H1 (cell line): ENCODE data around the gene TIAM2. TPM values are rescaled to one million over a fixed set of nuclear protein-coding genes. Genes with fewer than 3 reads are reported as not detected.

Experiments used
- CTCF ChIA-PET: fragments of 300-600 bp; sonication (Branson Sonifier 250); formaldehyde crosslinking; loops from one replicate; lab custom pipeline; 2021; ENCODE audit not compliant: partially characterized antibody; lab: Charles Lee
- POLR2A ChIA-PET: fragments of 300-600 bp; sonication (Branson Sonifier 250); formaldehyde crosslinking; loops from one replicate; lab custom pipeline; 2021; ENCODE audit warnings: inconsistent platforms; ENCODE audit not compliant: partially characterized antibody; lab: Charles Lee
- DNase-seq, 2 experiments: peaks; one replicate each; pipeline versions ENCODE4 v3.0.0 to v3.0.0-alpha.2; 2010 to 2022; ENCODE audit warnings: low spot score in 2 of 2, low read depth in 1 of 2, mixed read lengths in 1 of 2
- FAIRE-seq: peaks from 2 replicates; lab custom pipeline; 2011; peaks lifted over from hg19 to GRCh38; lab: Jason Lieb, UNC
- H2AFZ ChIP-seq: 2 replicates; pipeline ENCODE4 v1.8.1; 2012; ENCODE audit warnings: low read length, inconsistent platforms
- H2AK5ac ChIP-seq: 2 replicates; pipeline ENCODE4 v1.6.1; 2013; ENCODE audit warnings: low read depth, low read length
- H2BK120ac ChIP-seq: replicated peaks from 2 replicates; pipeline ENCODE3; 2013; ENCODE audit warnings: low read depth, low read length, inconsistent platforms
- H2BK12ac ChIP-seq: 2 replicates; pipeline ENCODE4 v1.6.1; 2013; ENCODE audit warnings: low read depth, low read length
- H2BK15ac ChIP-seq: 2 replicates; pipeline ENCODE4 v1.6.1; 2013; ENCODE audit warnings: low read length
- H2BK20ac ChIP-seq: 2 replicates; pipeline ENCODE4 v1.6.1; 2013; ENCODE audit warnings: low read length
- H2BK5ac ChIP-seq: 2 replicates; pipeline ENCODE4 v1.6.1; 2013; ENCODE audit warnings: low read depth, low read length
- H3K14ac ChIP-seq: 2 replicates; pipeline ENCODE4 v1.6.1; 2013; ENCODE audit warnings: inconsistent platforms; ENCODE audit not compliant: insufficient read length
- H3K18ac ChIP-seq: 2 replicates; pipeline ENCODE4 v1.6.1; 2013; ENCODE audit warnings: low read length; ENCODE audit errors: extremely low read depth
- H3K23ac ChIP-seq: 2 replicates; pipeline ENCODE4 v1.6.1; 2013; ENCODE audit warnings: inconsistent platforms; ENCODE audit not compliant: insufficient read length
- H3K23me2 ChIP-seq: 2 replicates; pipeline ENCODE4 v1.6.1; 2013; ENCODE audit warnings: low read depth, low read length
- H3K27ac ChIP-seq: 2 replicates; pipeline ENCODE4 v1.6.1; 2011; ENCODE audit warnings: low read depth, low read length, inconsistent platforms
- H3K27me3 ChIP-seq, 4 experiments: replicated peaks in 1 of 4; 1 replicate in 1 of 4; 2 replicates in 3 of 4; pipeline versions ENCODE4 v1.6.1 to v1.8.1; 2011 to 2013; ENCODE audit warnings: low read length in 3 of 4, mild to moderate bottlenecking in 3 of 4, inconsistent platforms in 2 of 4, mixed read lengths in 2 of 4, moderate library complexity in 1 of 4; ENCODE audit not compliant: control insufficient read depth in 3 of 4, insufficient read depth in 3 of 4; ENCODE audit errors: extremely low read depth in 1 of 4
- H3K36me3 ChIP-seq, 4 experiments: 2 replicates each; pipeline versions ENCODE4 v1.6.1 to v1.8.1; 2011 to 2013; ENCODE audit warnings: mild to moderate bottlenecking in 4 of 4, low read length in 3 of 4, moderate library complexity in 2 of 4, control low read depth in 1 of 4, inconsistent platforms in 1 of 4; ENCODE audit not compliant: insufficient read depth in 4 of 4, control insufficient read depth in 2 of 4
- H3K4ac ChIP-seq: replicated peaks from 2 replicates; pipeline ENCODE3; 2013; ENCODE audit warnings: low read length, low read depth, mixed read lengths, inconsistent platforms; ENCODE audit not compliant: insufficient read length
- H3K4me1 ChIP-seq, 4 experiments: replicated peaks in 1 of 4; 1 replicate in 1 of 4; 2 replicates in 3 of 4; pipeline versions ENCODE4 v1.6.1 to v1.8.1; 2011 to 2013; ENCODE audit warnings: low read length in 3 of 4, inconsistent platforms in 2 of 4, mixed read lengths in 1 of 4; ENCODE audit not compliant: insufficient read depth in 4 of 4, control insufficient read depth in 3 of 4
- H3K4me2 ChIP-seq, 2 experiments: 2 replicates each; pipeline versions ENCODE4 v1.6.1 to v1.8.1; 2011 to 2013; ENCODE audit warnings: low read depth in 2 of 2, low read length in 2 of 2, control low read depth in 1 of 2, inconsistent platforms in 1 of 2, mild to moderate bottlenecking in 1 of 2; ENCODE audit not compliant: insufficient read depth in 1 of 2
- H3K4me3 ChIP-seq, 4 experiments: fragments of 200-600, 300-600 bp in 1 of 4; sonication (generic), shearing (Covaris generic), sonication (Bioruptor Twin) in 1 of 4; 2 replicates each; pipeline versions ENCODE4 v1.5.1 to v1.8.1; 2011 to 2016; ENCODE audit warnings: low read length in 4 of 4, low read depth in 3 of 4, control low read depth in 2 of 4, inconsistent platforms in 2 of 4, mild to moderate bottlenecking in 2 of 4, mixed read lengths in 1 of 4, moderate library complexity in 1 of 4; ENCODE audit not compliant: insufficient read depth in 2 of 4; ENCODE audit errors: extremely low read depth in 1 of 4
- H3K56ac ChIP-seq: replicated peaks from 2 replicates; pipeline ENCODE3; 2013; ENCODE audit warnings: low read depth, mild to moderate bottlenecking, mixed read lengths, low read length, inconsistent platforms; ENCODE audit not compliant: insufficient read length
- H3K79me1 ChIP-seq: 2 replicates; pipeline ENCODE4 v1.6.1; 2013; ENCODE audit warnings: low read depth, low read length, control low read depth
- H3K79me2 ChIP-seq, 2 experiments: 2 replicates each; pipeline versions ENCODE4 v1.6.1 to v1.8.1; 2012 to 2013; ENCODE audit warnings: low read length in 2 of 2, mild to moderate bottlenecking in 2 of 2, inconsistent platforms in 1 of 2; ENCODE audit not compliant: insufficient read depth in 2 of 2, control insufficient read depth in 1 of 2
- H3K9ac ChIP-seq, 4 experiments: replicated peaks in 1 of 4; 1 replicate in 1 of 4; 2 replicates in 3 of 4; pipeline versions ENCODE4 v1.6.1 to v1.8.1; 2011 to 2013; ENCODE audit warnings: low read depth in 3 of 4, low read length in 3 of 4, control low read depth in 2 of 4, mild to moderate bottlenecking in 2 of 4, moderate library complexity in 2 of 4, inconsistent platforms in 1 of 4; ENCODE audit errors: extremely low read depth in 1 of 4
- H3K9me3 ChIP-seq, 2 experiments: 2 replicates each; pipeline versions ENCODE4 v1.6.1 to v1.8.1; 2012 to 2013; ENCODE audit warnings: mild to moderate bottlenecking in 2 of 2, moderate library complexity in 2 of 2, control low read depth in 1 of 2, inconsistent platforms in 1 of 2, low read depth in 1 of 2, low read length in 1 of 2, mixed read lengths in 1 of 2; ENCODE audit not compliant: insufficient read depth in 2 of 2
- H4K20me1 ChIP-seq, 2 experiments: replicated peaks in 1 of 2; 2 replicates each; pipeline versions ENCODE3 to v1.8.1; 2011 to 2013; ENCODE audit warnings: inconsistent platforms in 2 of 2, low read length in 2 of 2, mild to moderate bottlenecking in 1 of 2; ENCODE audit not compliant: insufficient read depth in 2 of 2, control insufficient read depth in 1 of 2
- H4K5ac ChIP-seq: 2 replicates; pipeline ENCODE4 v1.6.1; 2013; ENCODE audit warnings: low read length, low read depth, mixed read lengths, inconsistent platforms; ENCODE audit not compliant: insufficient read length
- H4K8ac ChIP-seq: 2 replicates; pipeline ENCODE4 v1.8.0; 2013; ENCODE audit warnings: mild to moderate bottlenecking, moderate library complexity, low read length, inconsistent platforms; ENCODE audit not compliant: insufficient read depth; ENCODE audit errors: extremely low read depth
- H4K91ac ChIP-seq: replicated peaks from 2 replicates; pipeline ENCODE3; 2013; ENCODE audit warnings: low read length, mixed read lengths, inconsistent platforms; ENCODE audit not compliant: insufficient read length
- BCL11A ChIP-seq, 2 experiments: IDR thresholded peaks; one replicate each; pipeline ENCODE4 v1.6.1; 2011; ENCODE audit warnings: low read depth in 2 of 2, low read length in 2 of 2, mild to moderate bottlenecking in 2 of 2
- CHD1 ChIP-seq: IDR thresholded peaks from 2 replicates; pipeline ENCODE4 v1.6.1; 2012; ENCODE audit warnings: low read depth, low read length, improper control_type of control experiment
- CREB1 ChIP-seq: IDR thresholded peaks from 2 replicates; pipeline ENCODE4 v1.6.1; 2012; ENCODE audit warnings: inconsistent platforms
- E2F6 ChIP-seq: IDR thresholded peaks from 2 replicates; pipeline ENCODE4 v1.6.1; 2012; ENCODE audit warnings: inconsistent platforms
- EZH2 ChIP-seq: fragments of 200-600 bp; sonication (generic); IDR thresholded peaks from 2 replicates; pipeline ENCODE4 v1.7.1; 2012; ENCODE audit warnings: low read depth, mild to moderate bottlenecking, moderate library complexity, low read length, inconsistent platforms; ENCODE audit not compliant: severe bottlenecking
- HDAC6 ChIP-seq: IDR thresholded peaks from one replicate; pipeline ENCODE4 v1.7.1; 2012; ENCODE audit warnings: low read depth, mild to moderate bottlenecking, inconsistent platforms, low read length, moderate library complexity
- POLR2A ChIP-seq, 2 experiments: IDR thresholded peaks; 1 replicate in 1 of 2; 2 replicates in 1 of 2; pipeline ENCODE4 v1.6.1; 2011; ENCODE audit warnings: low read depth in 2 of 2, low read length in 2 of 2, mild to moderate bottlenecking in 2 of 2; ENCODE audit errors: control extremely low read depth in 1 of 2
- SIN3A ChIP-seq, 2 experiments: IDR thresholded peaks in 1 of 2; conservative IDR thresholded peaks in 1 of 2; 2 replicates each; pipeline ENCODE4 v1.6.1; 2011 to 2012; ENCODE audit warnings: low read length in 2 of 2, improper control_type of control experiment in 1 of 2, low read depth in 1 of 2, mild to moderate bottlenecking in 1 of 2
- SIRT6 ChIP-seq: IDR thresholded peaks from one replicate; pipeline ENCODE4 v1.7.1; 2012; ENCODE audit warnings: low read length, inconsistent platforms
- TBP ChIP-seq: IDR thresholded peaks from 2 replicates; pipeline ENCODE4 v1.6.1; 2011; ENCODE audit warnings: low read depth, low read length, improper control_type of control experiment
- WGBS, 2 experiments: shearing (Covaris generic) in 1 of 2; methylation state at CpG; one replicate each; pipeline versions ENCODE4 v1.1.6 to v1.1.7; 2013 to 2015; ENCODE audit warnings: low lambda C conversion rate in 2 of 2, mixed read lengths in 2 of 2, inconsistent platforms in 1 of 2, low coverage in 1 of 2, missing lambda C conversion rate in 1 of 2; ENCODE audit not compliant: insufficient replicate concordance in 2 of 2, insufficient coverage in 1 of 2, insufficient read length in 1 of 2; ENCODE audit errors: extremely low coverage in 1 of 2, missing lambda C conversion rate in 1 of 2; 5-methylcytosine and 5-hydroxymethylcytosine counted together
- polyA plus RNA-seq, 7 experiments: library from polyadenylated mRNA; depleted of rRNA in 3 of 7; stranded (reverse) in 5 of 7; unstranded in 2 of 7; fragments of >200 nt in 5 of 7; fragments of 200-250 nt in 2 of 7; gene quantifications; 1 replicate in 5 of 7; 2 replicates in 1 of 7; 4 replicates in 1 of 7; pipeline versions ENCODE4 v1.2.1 to v1.2.3, GENCODE V29; 2011 to 2013; ENCODE audit warnings: missing spikeins in 2 of 7, mixed read lengths in 2 of 7
- total RNA-seq: library from RNA; stranded (reverse); fragmentation: NEBNext Ultra II Directional; extraction: Animal tissue kit (Norgen Biotek cat#: 25700); gene quantifications from 2 replicates; pipeline ENCODE4 v1.2.1, GENCODE V29; 2021

Gene TIAM2
- total and polyA plus RNA-seq, 2 of the 8 experiments (the other 6 are each of a cell fraction or from before 2014, with no cell fraction given), result 7.4 to 23.9 TPM

DNA sequence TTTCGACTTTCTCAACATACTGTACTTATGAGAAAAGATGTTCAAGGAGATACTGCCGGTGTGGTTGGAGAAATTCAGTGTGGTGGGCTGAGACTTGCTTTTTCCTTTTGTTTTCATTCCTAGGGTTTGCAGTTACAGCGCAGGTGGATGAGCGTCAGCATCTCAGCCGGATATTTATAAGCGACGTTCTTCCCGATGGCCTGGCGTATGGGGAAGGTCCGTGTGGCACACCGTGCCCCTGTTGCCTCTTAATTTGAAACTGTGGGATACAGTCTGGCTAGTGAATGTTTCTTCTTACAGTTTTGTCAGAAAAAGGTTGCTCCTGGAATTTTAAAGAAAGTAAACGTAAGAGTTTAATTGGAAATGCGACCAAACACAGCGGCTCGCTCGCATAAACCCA lies 187.0 kb downstream of the TIAM2 start:
- TF ChIP-seq E2F6, result no peak
- TF ChIP-seq EZH2, result no peak
- no peak for TF ChIP-seq SIN3A (conservative IDR thresholded peaks at IDR 0.05 in 1 of 2, IDR thresholded peaks at IDR 0.05 in 1 of 2; ENCODE audit: low read depth in 1 of 2, low read length in 2 of 2)
- no peak for TF ChIP-seq TBP
- TF ChIP-seq CHD1, result no peak
- TF ChIP-seq CREB1, result no peak
- no peak for TF ChIP-seq POLR2A (IDR thresholded peaks at IDR 0.05; ENCODE audit: control extremely low read depth in 1 of 2, low read depth in 2 of 2, low read length in 2 of 2)
- TF ChIP-seq BCL11A (IDR thresholded peaks at IDR 0.05; ENCODE audit: low read depth in 2 of 2, low read length in 2 of 2), result no peak
- TF ChIP-seq SIRT6, result no peak
- no peak for TF ChIP-seq HDAC6
- H3K23me2 ChIP-seq, result no peaks in the 10 kb centered on the region

More for the DNA sequence above, 187.0 kb downstream of the TIAM2 start:
- H3K79me2 ChIP-seq, result no peaks in the 10 kb centered on the region
- no peak overlapping the region for H3K27ac ChIP-seq
- no peak overlapping the region for H3K23ac ChIP-seq
- no peak overlapping the region for H3K18ac ChIP-seq
- H3K36me3 ChIP-seq, result peaks cover 0 to 9% (median 3%) of the 10 kb centered on the region in 4 experiments; a peak in 6 of 8 replicates
- H2BK120ac ChIP-seq, result no peak overlapping the region
- WGBS, 2 experiments, result 90% methylated on average over 16 of the region's 16 CpGs; no CpG with 5 or more reads in 1 of the 2 experiments
- no peak overlapping the region for H4K5ac ChIP-seq
- no peak overlapping the region for H3K4me2 ChIP-seq
- no peak overlapping the region for H2BK15ac ChIP-seq
- no peak overlapping the region for H3K9ac ChIP-seq
- H3K4ac ChIP-seq, result no peak overlapping the region
- POLR2A ChIA-PET, result no interaction called here
- CTCF ChIA-PET, result interaction anchor here (0.6 to 1.5 kb wide), 3 partner anchors 38 to 278 kb away, joined by 3 to 4 read pairs (median 3); no protein-coding TSS in a partner anchor
- no peak overlapping the region for H2BK12ac ChIP-seq
- H2BK20ac ChIP-seq, result no peak overlapping the region
- H3K4me3 ChIP-seq, result no peak overlapping the region
- peaks cover 6 to 12% (median 9%) of the 10 kb centered on the region in 4 experiments for H3K4me1 ChIP-seq
- no peak overlapping the region for H3K56ac ChIP-seq
- no peaks in the 10 kb centered on the region for H3K9me3 ChIP-seq
- no peak for DNase-seq
- no peak overlapping the region for H2AFZ ChIP-seq
- no peaks in the 10 kb centered on the region for H3K27me3 ChIP-seq
- no peaks in the 10 kb centered on the region for H3K79me1 ChIP-seq
- no peak overlapping the region for H2BK5ac ChIP-seq
- no peak overlapping the region for H4K91ac ChIP-seq
- no peak overlapping the region for H2AK5ac ChIP-seq
- H4K8ac ChIP-seq, result no peak overlapping the region
- H3K14ac ChIP-seq, result no peak overlapping the region
- FAIRE-seq, result no peak
- H4K20me1 ChIP-seq, result no peaks in the 10 kb centered on the region
